HepG2 (cell line): ENCODE measurements around the gene TATDN3. TPM values are rescaled to one million over a fixed set of nuclear protein-coding genes. Genes with fewer than 3 reads are reported as not detected.

Experiments
- AFF4 ChIP-seq: sonication (generic); formaldehyde crosslinking; IDR thresholded peaks from 2 replicates; pipeline ENCODE4 v1.4.0; 2020; ENCODE audit warnings: missing genetic modification reagents
- ARNT ChIP-seq: fragments of 450-650 bp; IDR thresholded peaks from 2 replicates; pipeline ENCODE4 v1.6.1; 2017
- CSRNP2 ChIP-seq: sonication (generic); formaldehyde crosslinking; conservative IDR thresholded peaks from 2 replicates; pipeline ENCODE4 v1.8.0; 2022; ENCODE audit warnings: low read depth, missing genetic modification reagents
- DNMT1 ChIP-seq: sonication (generic); formaldehyde crosslinking; IDR thresholded peaks from 2 replicates; pipeline ENCODE4 v1.5.1; 2020; ENCODE audit warnings: mild to moderate bottlenecking, missing genetic modification reagents
- KLF6 ChIP-seq: IDR thresholded peaks from 2 replicates; pipeline ENCODE4 v1.8.0; 2016; ENCODE audit warnings: missing biosample characterization, missing genetic modification reagents
- MEF2D ChIP-seq: sonication (generic); formaldehyde crosslinking; IDR thresholded peaks from 2 replicates; pipeline ENCODE4 v1.5.1; 2020; ENCODE audit warnings: mild to moderate bottlenecking, missing genetic modification reagents
- MTERF4 ChIP-seq: sonication (generic); formaldehyde crosslinking; IDR thresholded peaks from 2 replicates; pipeline ENCODE4 v1.8.0; 2023; ENCODE audit warnings: mild to moderate bottlenecking, missing genetic modification reagents
- MTF2 ChIP-seq: sonication (generic); formaldehyde crosslinking; IDR thresholded peaks from 2 replicates; pipeline ENCODE4 v1.5.0; 2020; ENCODE audit warnings: missing genetic modification reagents, borderline replicate concordance
- PRDM10 ChIP-seq: sonication (generic); formaldehyde crosslinking; IDR thresholded peaks from 2 replicates; pipeline ENCODE4 v1.4.0; 2020; ENCODE audit warnings: low read depth, missing genetic modification reagents
- RBAK ChIP-seq: sonication (generic); formaldehyde crosslinking; IDR thresholded peaks from 2 replicates; pipeline ENCODE4 v1.5.1; 2020; ENCODE audit warnings: mild to moderate bottlenecking, missing genetic modification reagents
- SNAI1 ChIP-seq: sonication (generic); formaldehyde crosslinking; IDR thresholded peaks from 2 replicates; pipeline ENCODE4 v1.5.0; 2020; ENCODE audit warnings: mild to moderate bottlenecking, missing genetic modification reagents, borderline replicate concordance
- ZFP91 ChIP-seq: sonication (generic); formaldehyde crosslinking; IDR thresholded peaks from 2 replicates; pipeline ENCODE4 v1.9.0; 2022; ENCODE audit warnings: missing genetic modification reagents, mild to moderate bottlenecking, borderline replicate concordance
- ZNF740 ChIP-seq: sonication (generic); formaldehyde crosslinking; IDR thresholded peaks from 2 replicates; pipeline ENCODE4 v1.4.0; 2020; ENCODE audit warnings: missing genetic modification reagents
- ZSCAN5A ChIP-seq: sonication (generic); formaldehyde crosslinking; IDR thresholded peaks from 2 replicates; pipeline ENCODE4 v1.8.0; 2022; ENCODE audit warnings: mild to moderate bottlenecking, missing genetic modification reagents, borderline replicate concordance
- polyA plus RNA-seq, 8 experiments: library from polyadenylated mRNA; depleted of rRNA in 3 of 8; stranded (reverse) in 7 of 8; unstranded in 1 of 8; fragments of >200 nt; fragmentation: Illumina TruSeq in 4 of 8; extraction: Trizol in 4 of 8; gene quantifications; 2 replicates each; pipeline versions ENCODE4 v1.2.1 to v1.2.3, GENCODE V29; 2011 to 2016; ENCODE audit warnings: low read depth in 4 of 8, missing spikeins in 1 of 8, mixed read lengths in 1 of 8; ENCODE audit not compliant: insufficient read depth in 1 of 8
- total RNA-seq, 5 experiments: library from RNA; depleted of rRNA; stranded (reverse); fragments of >200 nt; fragmentation: Illumina TruSeq; extraction: Trizol; gene quantifications; 2 replicates each; pipeline ENCODE4 v1.2.3, GENCODE V29; 2016; ENCODE audit warnings: low read depth in 1 of 5

TATDN3 gene
- total and polyA plus RNA-seq, 2 of the 13 experiments (the other 11 are each of a cell fraction or from before 2014, with no cell fraction given), result 7.3 to 8.6 TPM

- TF ChIP-seq PRDM10 (CRISPR knock-in tag) (peak; percentile 69; the same call in 1 of the 2 replicates), AFF4 (CRISPR knock-in tag) (peak; percentile 45; the same call in 1 of the 2 replicates), CSRNP2 (CRISPR knock-in tag) (no peak), MTF2 (CRISPR knock-in tag) (no peak), SNAI1 (CRISPR knock-in tag) (no peak), KLF6 (CRISPR knock-in tag) (peak; percentile 97), DNMT1 (CRISPR knock-in tag) (0 out of 2 replicates have a peak, but pooled peaks have one; percentile 46), ZFP91 (CRISPR knock-in tag) (peak; percentile 98), MTERF4 (peak; percentile 97), MEF2D (CRISPR knock-in tag) (peak; percentile 92), ZNF740 (CRISPR knock-in tag) (no peak; the same call in 1 of the 2 replicates), ARNT (no peak), ZSCAN5A (CRISPR knock-in tag) (peak; percentile 95), RBAK (CRISPR knock-in tag) (0 out of 2 replicates have a peak, but pooled peaks have one; percentile 16)
Measured at GRCh38 chr1:212791676-212792395, at the start of gene TATDN3, which contains the start of gene NSL1 (continued).
